ENCODE measurements around the gene SLC12A5.
"Not testable (repeated sequence)": the region's sequence is repeated elsewhere in the genome, so short reads cannot be mapped to it uniquely, and the experiment has no call there.

The SLC12A5 gene

GRCh38 chr20:46084805-46085178, 55.8 kb downstream of the SLC12A5 start:
- no peak for DNase-seq

GRCh38 chr20:46085179-46085851, 56.3 kb downstream of the SLC12A5 start:
- DNase-seq = peak; percentile 87 to 88

DNA sequence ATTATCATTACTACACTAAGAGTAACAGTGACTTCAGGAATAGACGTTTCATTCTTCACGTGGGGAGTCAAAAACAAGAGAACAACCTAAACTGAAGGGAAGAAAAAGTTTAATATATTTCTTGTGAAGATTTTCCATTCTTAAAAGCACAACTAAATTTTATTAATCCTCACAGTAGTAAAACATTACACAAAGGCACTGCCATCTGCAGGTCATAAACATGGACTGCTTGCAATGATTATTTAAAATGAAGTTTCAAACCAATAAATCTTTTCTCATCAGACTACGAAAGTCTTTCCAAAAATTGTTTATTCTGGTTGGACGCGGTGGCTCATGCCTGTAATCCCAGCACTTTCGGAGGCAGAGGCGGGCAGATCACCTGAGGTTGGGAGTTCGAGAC, 58.1 kb downstream of the SLC12A5 start:
- DNase-seq = peak in 1 of 2 experiments; percentile 24

- DNase-seq = no peak
Measured at GRCh38 chr20:46088409-46089166, 59.6 kb downstream of the SLC12A5 start.

- DNase-seq = no peak
Measured at GRCh38 chr20:46089167-46089416, 60.1 kb downstream of the SLC12A5 start.

DNA sequence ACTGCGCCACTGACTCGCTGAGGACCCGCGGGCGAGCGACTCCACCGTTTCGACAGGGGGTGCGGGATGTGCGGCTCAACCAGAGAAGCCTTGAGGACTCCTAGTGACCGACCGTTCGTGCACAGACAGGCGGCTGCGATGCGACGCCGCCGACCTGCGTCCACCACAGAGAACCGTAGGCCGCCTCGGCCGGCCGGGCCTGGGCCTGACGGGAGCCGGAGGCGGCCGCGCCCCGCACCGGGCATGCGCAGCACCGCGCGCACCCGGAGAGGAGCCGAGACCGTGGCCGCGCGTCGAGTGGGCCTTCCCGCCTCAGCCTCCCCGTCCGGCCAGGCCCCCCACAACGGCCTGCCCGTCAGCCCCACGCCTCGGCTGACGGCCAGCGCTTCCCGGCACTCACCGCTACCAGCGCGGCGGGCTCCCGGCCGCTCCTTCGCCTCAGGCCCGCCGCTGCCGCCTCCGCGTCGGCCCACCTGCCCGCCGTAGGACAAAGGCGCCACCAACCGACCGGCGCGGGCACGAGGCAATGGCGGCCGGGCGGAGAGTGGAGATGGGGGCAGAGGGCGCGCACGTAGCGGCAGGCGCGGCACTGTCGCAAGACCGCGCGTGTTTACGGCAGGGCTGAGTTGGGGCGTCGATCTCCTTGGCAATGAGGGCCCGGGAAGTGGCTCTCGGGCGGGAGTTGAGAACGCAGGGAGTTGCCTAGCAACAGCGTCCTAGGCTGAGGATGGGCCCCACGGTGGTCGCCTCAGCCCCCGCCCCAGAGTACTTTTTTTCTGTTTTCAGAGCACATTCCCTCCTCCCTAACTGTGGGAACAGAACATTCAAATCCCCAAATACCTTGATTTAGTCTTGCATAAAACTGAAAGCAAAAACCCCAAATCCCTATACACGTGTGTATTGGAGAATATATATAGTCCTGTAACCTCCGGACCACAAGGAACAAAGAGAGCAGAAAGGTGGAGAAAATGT, 60.7 kb downstream of the SLC12A5 start, which contains the start of gene NCOA5:
NCOA5 (minus strand) TSS at position 546 of the 972 bp plus-strand sequence. CDS start 10,538 bp downstream, outside the sequence.
- peak; percentile 95 to 99 for DNase-seq

DNA sequence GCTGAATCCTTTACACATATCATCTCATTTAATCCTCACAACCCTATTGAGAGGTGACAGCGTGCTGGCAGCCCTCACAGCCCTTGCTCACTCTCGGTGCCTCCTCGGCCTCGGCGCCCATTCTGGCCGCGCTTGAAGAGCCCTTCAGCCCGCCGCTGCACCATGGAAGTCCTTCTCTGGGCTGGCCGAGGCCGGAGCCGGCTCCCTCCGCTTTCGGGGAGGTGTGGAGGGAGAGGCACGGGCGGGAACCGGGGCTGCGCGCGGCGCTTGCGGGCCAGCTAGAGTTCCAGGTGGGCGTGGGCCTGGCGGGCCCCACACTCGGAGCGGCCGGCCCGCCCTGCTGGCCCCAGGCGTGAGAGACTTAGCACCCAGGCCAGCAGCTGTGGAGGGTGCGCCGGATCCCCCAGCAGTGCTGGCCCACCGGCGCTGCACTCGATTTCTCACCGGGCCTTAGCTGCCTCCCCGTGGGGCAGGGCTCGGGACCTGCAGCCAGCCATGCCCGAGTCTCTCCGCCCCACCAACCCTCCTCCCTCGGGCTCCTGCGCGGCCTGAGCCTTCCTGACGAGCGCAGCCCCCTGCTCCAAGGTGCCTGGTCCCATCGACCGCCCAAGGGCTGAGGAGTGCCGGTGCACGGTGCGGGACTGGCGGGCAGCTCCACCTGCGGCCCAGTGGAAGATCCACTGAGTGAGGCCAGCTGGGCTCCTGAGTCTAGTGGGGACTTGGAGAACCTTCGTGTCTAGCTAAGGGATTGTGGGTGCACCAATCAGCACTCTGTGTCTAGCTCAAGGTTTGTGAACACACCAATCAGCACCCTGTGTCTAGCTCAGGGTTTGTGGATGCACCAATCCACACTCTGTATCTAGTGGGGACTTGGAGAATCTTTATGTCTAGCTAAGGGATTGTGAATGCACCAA, 62.9 kb downstream of the SLC12A5 start:
- DNase-seq = not testable (repeated sequence)

DNA sequence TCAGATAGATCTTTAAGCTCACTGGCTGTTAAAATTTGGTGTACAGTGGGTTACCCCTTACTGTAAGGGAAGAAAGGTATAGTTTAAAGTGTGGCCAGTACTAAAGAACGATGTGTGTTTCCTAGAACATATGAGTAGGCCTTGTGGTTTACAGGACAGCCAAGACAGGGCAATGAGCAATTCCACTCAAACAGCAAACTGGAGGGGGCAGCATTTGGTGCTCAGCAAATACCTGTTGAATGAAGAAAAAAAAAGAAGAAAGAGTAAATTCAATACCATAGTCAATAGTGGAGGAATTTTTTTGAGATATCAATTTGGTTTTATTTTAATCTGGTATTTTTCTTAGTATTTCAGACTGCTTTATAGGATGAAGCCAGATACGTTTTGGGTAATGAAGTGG, 64.5 kb downstream of the SLC12A5 start:
- DNase-seq = no peak

DNA sequence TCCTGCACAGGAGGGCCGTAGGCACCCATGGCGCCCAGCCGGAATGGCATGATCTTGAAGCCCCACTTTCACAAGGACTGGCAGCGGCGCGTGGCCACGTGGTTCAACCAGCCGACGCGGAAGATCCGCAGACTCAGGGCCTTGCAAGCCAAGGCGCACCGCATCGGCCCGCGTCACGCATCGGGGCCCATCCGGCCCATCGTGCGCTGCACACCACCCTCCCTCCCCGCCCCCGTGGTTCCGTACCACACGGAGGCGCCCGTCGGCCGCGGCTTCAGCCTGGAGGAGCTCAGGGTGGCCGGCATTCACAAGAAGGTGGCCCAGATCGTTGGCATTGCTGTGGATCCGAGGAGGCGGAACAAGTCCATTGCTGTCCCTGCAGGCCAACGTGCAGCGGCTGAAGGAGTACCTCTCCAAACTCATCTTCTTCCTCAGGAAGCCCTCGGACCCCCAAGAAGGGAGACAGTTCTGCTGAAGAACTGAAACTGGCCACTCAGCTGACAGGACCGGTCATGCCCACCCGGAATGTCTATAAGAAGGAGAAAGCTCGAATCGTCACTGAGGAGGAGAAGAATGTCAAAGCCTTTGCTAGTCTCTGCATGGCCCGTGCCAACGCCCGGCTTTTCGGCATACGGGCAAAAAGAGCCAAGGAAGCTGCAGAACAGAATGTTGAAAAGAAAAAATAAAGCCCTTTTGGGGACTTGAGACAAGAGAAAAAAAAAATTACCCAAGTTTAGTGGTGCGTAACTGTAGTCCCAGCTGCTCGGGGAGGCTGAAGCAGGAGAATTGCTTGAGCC, 70.7 kb downstream of the SLC12A5 start:
- DNase-seq = no peak

- not testable (repeated sequence) for DNase-seq
Measured at GRCh38 chr20:46100444-46100843, 71.4 kb downstream of the SLC12A5 start.

- no peak for DNase-seq
Measured at GRCh38 chr20:46100988-46101387, 72.0 kb downstream of the SLC12A5 start.

GRCh38 chr20:46101957-46102356, 72.9 kb downstream of the SLC12A5 start:
- no peak for DNase-seq

- DNase-seq = no peak
Measured at GRCh38 chr20:46102940-46103339, 73.9 kb downstream of the SLC12A5 start.

- DNase-seq = no peak
Measured at GRCh38 chr20:46104262-46104661, 75.2 kb downstream of the SLC12A5 start.

- DNase-seq = no peak
Measured at GRCh38 chr20:46107061-46107460, 78.0 kb downstream of the SLC12A5 start.

DNA sequence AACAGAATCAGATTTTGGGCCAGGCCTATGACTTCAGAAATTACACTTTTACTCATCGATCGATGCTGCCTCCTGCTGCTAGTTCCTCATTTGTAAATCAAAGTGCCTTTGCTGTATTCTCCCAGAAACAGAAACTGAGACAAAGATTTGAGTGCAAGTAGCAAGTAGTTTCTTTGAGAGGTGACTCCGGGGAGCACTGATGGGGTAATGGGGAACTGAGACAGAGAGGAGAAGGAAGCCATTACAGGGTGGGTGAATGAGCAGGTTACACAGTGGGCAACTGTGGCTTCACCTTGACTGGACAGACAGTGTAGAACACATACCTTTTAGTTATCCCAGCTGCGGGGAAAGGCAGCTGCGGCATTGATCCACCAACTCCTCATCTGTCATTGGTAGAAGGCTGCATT, 79.4 kb downstream of the SLC12A5 start:
- no peak for DNase-seq

- no peak for DNase-seq
Measured at GRCh38 chr20:46108976-46109375, 80.0 kb downstream of the SLC12A5 start.
